Cardiac fibroblast (primary cell): ENCODE data around the gene ATP9A.
A peak's percentile ranks its signal among the peaks of the same experiment; 100 is the strongest.
"Not testable (repeated sequence)": the region's sequence is repeated elsewhere in the genome, so short reads cannot be mapped to it uniquely, and the experiment has no call there.

Experiments used
- DNase-seq, 2 donors: peaks; one replicate each; pipeline versions ENCODE4 v3.0.0 to v3.0.0-alpha.2; 2010; ENCODE audit warnings: low read depth in 2 of 2
- H3K4me3 ChIP-seq, 2 donors: replicated peaks in 1 of 2; 1 replicate in 1 of 2; 2 replicates in 1 of 2; pipeline ENCODE4 v1.5.1; 2011; ENCODE audit warnings: low read depth in 2 of 2, low read length in 2 of 2, mild to moderate bottlenecking in 2 of 2, moderate library complexity in 1 of 2
- TF ChIP-seq, protein P1 (sequence below): IDR thresholded peaks from one replicate; pipeline ENCODE4 v1.5.1; 2011; ENCODE audit warnings: low read depth, mild to moderate bottlenecking, low read length, inconsistent platforms

Gene ATP9A

DNA sequence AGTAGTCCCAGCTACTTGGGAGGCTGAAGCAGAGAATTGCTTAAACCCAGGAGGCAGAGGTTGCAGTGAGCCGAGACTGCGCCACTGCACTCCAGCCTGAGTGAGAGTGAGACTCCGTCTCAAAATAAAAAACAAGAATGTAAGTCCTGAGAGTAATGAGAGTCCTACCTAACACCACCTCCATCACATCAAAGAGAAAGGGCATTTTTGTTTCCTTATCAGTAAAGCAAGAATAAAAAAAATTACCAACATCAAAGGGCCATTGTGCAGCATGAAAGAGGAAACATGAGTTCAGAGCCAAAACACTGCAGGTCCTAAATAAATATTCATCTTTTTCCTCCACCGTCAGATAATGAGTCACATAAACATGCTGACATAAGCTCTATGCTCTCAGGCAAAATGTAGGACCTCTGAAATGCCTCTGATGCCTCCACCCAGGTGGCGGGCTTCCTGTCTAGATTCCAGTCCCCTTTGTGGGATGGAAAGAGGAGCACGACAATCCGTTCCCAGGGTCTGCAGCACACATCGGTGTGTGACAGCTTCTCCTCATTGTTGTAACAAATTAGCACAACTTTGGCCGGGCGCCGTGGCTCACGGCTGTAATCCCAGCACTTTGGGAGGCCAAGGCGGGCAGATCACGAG, 7.2 kb downstream of the ATP9A start:
- H3K4me3 ChIP-seq = no peak overlapping the region
- TF ChIP-seq, protein P1, sequence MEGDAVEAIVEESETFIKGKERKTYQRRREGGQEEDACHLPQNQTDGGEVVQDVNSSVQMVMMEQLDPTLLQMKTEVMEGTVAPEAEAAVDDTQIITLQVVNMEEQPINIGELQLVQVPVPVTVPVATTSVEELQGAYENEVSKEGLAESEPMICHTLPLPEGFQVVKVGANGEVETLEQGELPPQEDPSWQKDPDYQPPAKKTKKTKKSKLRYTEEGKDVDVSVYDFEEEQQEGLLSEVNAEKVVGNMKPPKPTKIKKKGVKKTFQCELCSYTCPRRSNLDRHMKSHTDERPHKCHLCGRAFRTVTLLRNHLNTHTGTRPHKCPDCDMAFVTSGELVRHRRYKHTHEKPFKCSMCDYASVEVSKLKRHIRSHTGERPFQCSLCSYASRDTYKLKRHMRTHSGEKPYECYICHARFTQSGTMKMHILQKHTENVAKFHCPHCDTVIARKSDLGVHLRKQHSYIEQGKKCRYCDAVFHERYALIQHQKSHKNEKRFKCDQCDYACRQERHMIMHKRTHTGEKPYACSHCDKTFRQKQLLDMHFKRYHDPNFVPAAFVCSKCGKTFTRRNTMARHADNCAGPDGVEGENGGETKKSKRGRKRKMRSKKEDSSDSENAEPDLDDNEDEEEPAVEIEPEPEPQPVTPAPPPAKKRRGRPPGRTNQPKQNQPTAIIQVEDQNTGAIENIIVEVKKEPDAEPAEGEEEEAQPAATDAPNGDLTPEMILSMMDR = no peak
- DNase-seq = peak; percentile 11 to 39

DNA sequence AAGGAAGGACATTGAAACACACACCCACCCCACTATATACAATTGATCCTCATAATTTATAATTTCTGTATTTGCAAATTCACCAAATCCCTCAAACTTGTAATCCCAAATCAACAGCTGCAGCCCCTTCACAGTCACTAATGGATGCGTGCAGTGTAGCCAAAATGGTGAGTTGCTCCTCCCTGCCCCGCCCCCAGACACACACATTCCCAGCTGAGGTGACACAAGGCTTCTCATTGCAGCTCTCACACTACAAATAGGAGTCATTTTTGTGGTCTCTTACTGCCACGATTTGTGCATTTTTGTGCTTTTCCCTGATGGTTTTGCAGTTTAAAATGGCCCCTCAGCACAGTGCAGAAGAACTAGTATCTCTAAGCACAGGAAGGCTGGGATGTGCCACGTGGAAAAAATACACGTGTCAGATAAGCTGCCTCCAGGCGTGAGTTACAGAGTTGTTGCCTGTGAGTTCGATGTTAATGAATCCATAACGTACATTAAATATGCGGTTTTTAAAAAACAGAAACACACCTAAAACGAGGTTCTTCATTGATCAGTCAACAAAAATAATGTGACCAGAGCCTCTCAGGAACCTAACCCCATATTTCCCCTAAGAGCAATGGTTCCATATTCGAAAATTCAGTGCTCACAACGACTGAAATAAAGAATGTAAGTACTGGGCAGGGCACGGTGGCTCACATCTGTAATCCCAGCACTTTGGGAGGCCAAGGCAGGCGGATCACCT, 8.2 kb downstream of the ATP9A start:
- no peak overlapping the region for H3K4me3 ChIP-seq
- DNase-seq = no peak
- TF ChIP-seq, protein P1 = no peak

DNA sequence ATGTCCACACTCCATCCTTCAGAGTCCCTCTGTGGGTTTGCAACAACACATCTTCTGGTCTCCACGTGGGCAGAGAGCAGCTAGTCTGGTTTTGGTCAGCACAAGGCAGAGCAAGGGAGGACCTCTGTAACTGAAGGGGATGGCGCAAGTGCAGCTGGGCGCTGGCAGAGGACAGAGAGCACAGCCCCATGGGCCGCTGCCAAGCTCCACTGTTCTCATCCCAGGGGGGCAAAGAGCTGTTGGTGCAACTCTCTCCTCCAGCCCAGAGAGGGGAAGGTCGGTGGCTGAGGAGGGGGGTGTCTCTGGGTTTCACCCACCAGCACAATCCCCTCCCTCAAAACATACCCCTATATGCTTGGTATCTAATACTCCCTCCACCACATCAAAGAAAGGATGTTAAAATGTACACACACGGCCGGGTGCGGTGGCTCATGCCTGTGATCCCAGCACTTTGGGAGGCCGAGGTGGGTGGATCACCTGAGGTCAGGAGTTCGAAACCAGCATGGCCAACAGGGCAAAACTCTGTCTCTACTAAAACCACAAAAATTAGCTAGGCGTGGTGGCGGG, 9.1 kb downstream of the ATP9A start:
- DNase-seq = peak in 1 of 2 donors; percentile 31
- TF ChIP-seq, protein P1 = no peak
- H3K4me3 ChIP-seq = no peak overlapping the region

DNA sequence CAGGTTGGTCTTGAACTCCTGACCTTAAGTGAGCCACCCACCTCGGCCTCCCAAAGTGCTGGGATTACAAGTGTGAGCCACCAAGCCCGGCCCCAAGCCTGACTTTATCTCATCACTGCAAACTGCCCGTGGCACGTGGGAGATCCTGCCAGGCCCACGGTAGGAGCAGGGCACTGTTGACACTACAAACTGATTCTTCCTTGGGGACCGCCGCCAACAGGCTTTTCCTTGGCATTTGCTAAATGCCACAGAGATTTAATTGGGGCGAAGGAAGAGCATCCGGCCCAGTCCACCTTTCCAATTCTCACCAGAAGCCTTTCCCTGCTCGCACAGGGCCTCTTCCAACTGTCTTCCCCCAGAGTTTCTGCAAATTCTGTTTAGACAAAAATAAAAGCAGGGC, 11.0 kb downstream of the ATP9A start:
- H3K4me3 ChIP-seq = no peak overlapping the region
- TF ChIP-seq, protein P1 = no peak
- DNase-seq = no peak

DNA sequence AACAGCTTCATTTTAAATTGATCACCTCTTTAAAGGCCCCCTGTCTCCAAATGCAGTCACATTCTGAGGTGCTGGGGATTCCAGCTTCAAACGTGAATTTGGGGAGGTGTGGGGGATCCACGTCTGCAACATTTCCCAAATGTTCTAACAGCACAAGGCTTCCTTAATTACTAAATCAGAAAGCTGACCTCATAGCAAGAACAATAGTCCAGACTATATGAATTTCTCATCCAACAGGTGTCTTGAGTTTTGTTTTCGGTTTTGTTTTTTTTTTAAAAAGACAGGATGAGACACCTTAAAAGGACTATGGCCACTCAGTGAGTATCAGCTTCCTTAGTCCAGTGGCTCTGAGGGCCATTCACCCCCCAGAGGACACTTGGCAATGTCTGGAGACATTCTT, 11.5 kb downstream of the ATP9A start:
- TF ChIP-seq, protein P1 = no peak
- DNase-seq = no peak

DNA sequence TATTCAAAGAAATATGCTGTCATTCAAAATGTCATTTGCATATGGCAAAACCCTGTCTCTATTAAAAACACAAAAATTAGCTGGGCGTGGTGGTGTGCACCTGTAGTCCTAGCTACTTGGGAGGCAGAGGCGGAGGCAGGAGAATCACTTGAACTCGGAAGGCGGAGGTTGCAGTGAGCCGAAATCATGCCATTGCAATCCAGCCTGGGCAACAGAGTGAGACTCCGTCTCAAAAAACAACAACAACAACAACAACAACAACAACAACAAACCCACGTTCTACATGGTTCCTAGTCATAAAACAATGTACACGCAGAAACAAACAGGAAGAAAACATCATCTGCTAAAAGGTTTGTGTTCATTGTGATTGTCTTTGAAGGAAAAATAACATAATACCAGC, 15.0 kb downstream of the ATP9A start:
- not testable (repeated sequence) for H3K4me3 ChIP-seq, DNase-seq

More for the DNA sequence above, 11.5 kb downstream of the ATP9A start:
- no peak overlapping the region for H3K4me3 ChIP-seq

DNA sequence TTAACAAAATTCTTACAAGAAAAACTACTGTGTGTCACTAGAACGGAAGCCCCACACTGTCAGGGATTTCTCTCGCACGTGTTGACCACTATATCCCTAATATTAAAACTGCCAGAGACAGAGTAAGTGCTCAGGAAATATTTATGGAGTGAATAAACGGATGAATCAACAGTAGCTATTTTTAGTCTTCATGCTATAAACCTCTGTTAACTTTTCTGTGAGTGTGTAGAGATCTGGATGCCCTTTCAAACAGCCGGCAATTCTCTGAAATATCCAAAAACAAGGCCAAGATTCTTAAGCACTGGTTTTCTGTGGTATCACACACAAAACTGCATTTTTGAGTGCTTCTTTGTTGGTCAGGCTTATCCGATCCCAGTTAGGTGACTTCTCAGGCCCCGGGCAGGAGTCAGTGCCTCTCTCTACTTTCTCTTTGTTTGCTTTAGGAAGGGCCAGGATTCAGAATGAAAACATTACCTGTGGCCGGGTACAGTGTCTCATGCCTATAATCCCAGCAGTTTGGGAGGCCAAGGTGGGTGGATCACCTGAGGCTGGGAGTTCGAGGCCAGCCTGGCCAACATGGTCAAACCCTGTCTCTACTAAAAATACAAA, 15.7 kb downstream of the ATP9A start:
- peak; percentile 82 to 83 for DNase-seq
- TF ChIP-seq, protein P1 = no peak
- no peak overlapping the region for H3K4me3 ChIP-seq
